ENCODE results near the gene ALCAM.

- no peak for TF ChIP-seq REPIN1 (tag by site-specific recombination; IDR thresholded peaks at IDR 0.05; ENCODE audit: low read depth)
- no peak for TF ChIP-seq ZSCAN30 (tag by site-specific recombination; IDR thresholded peaks at IDR 0.05)
- TF ChIP-seq BCL11A (tag by site-specific recombination; IDR thresholded peaks at IDR 0.05; ENCODE audit: low read depth): no peak
- no peak for TF ChIP-seq TRIM28 (IDR thresholded peaks at IDR 0.05; ENCODE audit: borderline replicate concordance, low read length)
- no peak for TF ChIP-seq CTCF (tag by site-specific recombination; IDR thresholded peaks at IDR 0.05)
- TF ChIP-seq ZBTB17 (tag by site-specific recombination; IDR thresholded peaks at IDR 0.05): no peak
- no peak for TF ChIP-seq ZBTB49 (tag by site-specific recombination; IDR thresholded peaks at IDR 0.05; ENCODE audit: low read depth)
These were observed 123.3 kb downstream of the ALCAM start for GRCh38 chr3:105490045-105490444.

Data from HEK293 (cell line).